Vagina (tissue), 2 donors: ENCODE data around the gene IDH2. TPM values are rescaled to one million over a fixed set of nuclear protein-coding genes. Genes with fewer than 3 reads are reported as not detected.
"Not testable (repeated sequence)": the region's sequence is repeated elsewhere in the genome, so short reads cannot be mapped to it uniquely, and the experiment has no call there.

Experiments used
- DNase-seq, 2 donors: peaks; one replicate each; pipeline ENCODE4 v3.0.0-alpha.2; 2017; ENCODE audit errors: extremely low spot score in 2 of 2
- H3K27ac ChIP-seq: fragments of 200-600 bp; sonication (generic); one replicate; pipeline ENCODE4 v1.5.1; 2019
- H3K27me3 ChIP-seq: fragments of 200-600 bp; sonication (generic); one replicate; pipeline ENCODE4 v1.5.1; 2019
- H3K36me3 ChIP-seq, 2 donors: fragments of 200-600 bp; sonication (generic); one replicate each; pipeline ENCODE4 v1.5.1; 2017 to 2019
- H3K4me1 ChIP-seq: fragments of 200-600 bp; sonication (generic); one replicate; pipeline ENCODE4 v1.5.1; 2019
- H3K4me3 ChIP-seq, 2 donors: fragments of 200-600 bp; sonication (generic); 1 replicate in 1 of 2; 2 replicates in 1 of 2; pipeline ENCODE4 v1.5.1; 2016 to 2019
- H3K9me3 ChIP-seq: fragments of 200-600 bp; sonication (generic); one replicate; pipeline ENCODE4 v1.5.1; 2019
- CTCF ChIP-seq, 3 experiments: fragments of 450-650 bp in 2 of 3; fragments of 200-600 bp in 1 of 3; sonication (generic) in 1 of 3; IDR thresholded peaks; one replicate each; pipeline ENCODE4 v1.5.1; 2017 to 2019; ENCODE audit warnings: antibody characterized with exemption in 3 of 3, mild to moderate bottlenecking in 2 of 3, moderate library complexity in 2 of 3
- POLR2A ChIP-seq, 2 donors: fragments of 450-650 bp; IDR thresholded peaks; one replicate each; pipeline ENCODE4 v1.6.1; 2017; ENCODE audit warnings: antibody characterized with exemption in 2 of 2, mild to moderate bottlenecking in 2 of 2, moderate library complexity in 2 of 2
- POLR2AphosphoS5 ChIP-seq, 2 donors: sonication (generic); formaldehyde crosslinking; IDR thresholded peaks; one replicate each; pipeline ENCODE4 v1.9.0; 2017; ENCODE audit warnings: antibody characterized with exemption in 2 of 2, mild to moderate bottlenecking in 2 of 2, low read depth in 1 of 2; ENCODE audit not compliant: insufficient read depth in 1 of 2
- intact Hi-C: fragments of 100-400 bp; cut with DNase I; formaldehyde crosslinking; loops from one replicate; pipeline ENCODE4 v1.15.1; 2023
- total RNA-seq: library from RNA; depleted of rRNA; stranded (reverse); fragments of >200 nt; gene quantifications from one replicate; pipeline ENCODE4 v1.2.3, GENCODE V29; 2016

The IDH2 gene
- total RNA-seq, 1 donor from 2014 or later, result 39.3 TPM

- TF ChIP-seq CTCF (IDR thresholded peaks at IDR 0.05) (no peak), POLR2A (IDR thresholded peaks at IDR 0.05) (no peak), POLR2AphosphoS5 (IDR thresholded peaks at IDR 0.05; ENCODE audit: insufficient read depth in 1 of 2, low read depth in 1 of 2) (no peak)
- intact Hi-C loops, result no loop called here
- Histone ChIP-seq H3K9me3 (peaks cover 6% of the 10 kb centered on the region), H3K27ac (no peak overlapping the region), H3K27me3 (no peaks in the 10 kb centered on the region), H3K36me3 (no peaks in the 10 kb centered on the region), H3K4me3 (no peak overlapping the region), H3K4me1 (no peaks in the 10 kb centered on the region)
- DNase-seq, result no peak
Observed at GRCh38 chr15:90115783-90116182, 13.5 kb upstream of the IDH2 start.

GRCh38 chr15:90114451-90114901 is 12.2 kb upstream of the IDH2 start:
- intact Hi-C loops, result no loop called here
- H3K4me3 ChIP-seq, result no peak overlapping the region
- H3K4me1 ChIP-seq, result no peaks in the 10 kb centered on the region
- H3K36me3 ChIP-seq, result no peaks in the 10 kb centered on the region
- DNase-seq, result no peak
- H3K27ac ChIP-seq, result no peak overlapping the region
- H3K27me3 ChIP-seq, result no peaks in the 10 kb centered on the region
- no peak for TF ChIP-seq POLR2A (IDR thresholded peaks at IDR 0.05)
- no peak for TF ChIP-seq POLR2AphosphoS5 (IDR thresholded peaks at IDR 0.05; ENCODE audit: insufficient read depth in 1 of 2, low read depth in 1 of 2)
- TF ChIP-seq CTCF (IDR thresholded peaks at IDR 0.05), result no peak
- peaks cover 6% of the 10 kb centered on the region for H3K9me3 ChIP-seq

GRCh38 chr15:90113166-90113565 is 10.9 kb upstream of the IDH2 start:
- Histone ChIP-seq H3K27me3 (no peaks in the 10 kb centered on the region), H3K4me3 (no peak overlapping the region), H3K9me3 (peaks cover 6% of the 10 kb centered on the region), H3K4me1 (no peaks in the 10 kb centered on the region), H3K36me3 (no peaks in the 10 kb centered on the region), H3K27ac (no peak overlapping the region)
- intact Hi-C loops, result no loop called here
- no peak for DNase-seq
- no peak for TF ChIP-seq CTCF (IDR thresholded peaks at IDR 0.05)
- TF ChIP-seq POLR2A (IDR thresholded peaks at IDR 0.05), result no peak
- no peak for TF ChIP-seq POLR2AphosphoS5 (IDR thresholded peaks at IDR 0.05; ENCODE audit: insufficient read depth in 1 of 2, low read depth in 1 of 2)

GRCh38 chr15:90109163-90109751 is 7.0 kb upstream of the IDH2 start:
- intact Hi-C loops, H3K27ac ChIP-seq, H3K9me3 ChIP-seq, H3K4me3 ChIP-seq, H3K36me3 ChIP-seq, H3K27me3 ChIP-seq, H3K4me1 ChIP-seq, DNase-seq: not testable (repeated sequence)

GRCh38 chr15:90108038-90108437 is 5.8 kb upstream of the IDH2 start:
- H3K4me1 ChIP-seq, result peaks cover 17% of the 10 kb centered on the region
- H3K27ac ChIP-seq, H3K4me3 ChIP-seq, H3K36me3 ChIP-seq, DNase-seq, intact Hi-C loops, H3K27me3 ChIP-seq, H3K9me3 ChIP-seq: not testable (repeated sequence)

- peak overlapping the region; percentile 26 for H3K27ac ChIP-seq
- intact Hi-C loops, result no loop called here
- no peak overlapping the region for H3K4me3 ChIP-seq
- no peak for DNase-seq
- peaks cover 21% of the 10 kb centered on the region for H3K4me1 ChIP-seq
- H3K36me3 ChIP-seq, result no peaks in the 10 kb centered on the region
- TF ChIP-seq POLR2A (IDR thresholded peaks at IDR 0.05) (no peak), POLR2AphosphoS5 (IDR thresholded peaks at IDR 0.05; ENCODE audit: insufficient read depth in 1 of 2, low read depth in 1 of 2) (no peak), CTCF (IDR thresholded peaks at IDR 0.05) (no peak)
- no peaks in the 10 kb centered on the region for H3K9me3 ChIP-seq
- H3K27me3 ChIP-seq, result no peaks in the 10 kb centered on the region
Observed at GRCh38 chr15:90106522-90107117, 4.4 kb upstream of the IDH2 start.
